Inflammatory macrophage treated with lipopolysaccharide for 4 hours (primary cell): Measurements from ENCODE around the gene FSTL5.
A peak's percentile ranks its signal among the peaks of the same experiment; 100 is the strongest.

ENCODE experiments used
- DNase-seq: peaks from one replicate; pipeline ENCODE4 v3.0.0-alpha.2; 2020

FSTL5 gene

GRCh38 chr4:161564230-161564834 is 599.5 kb downstream of the FSTL5 start:
- peak; percentile 36 for DNase-seq

- peak; percentile 51 for DNase-seq
Measured at GRCh38 chr4:161555689-161556660, 607.8 kb downstream of the FSTL5 start.

- no peak for DNase-seq
Measured at GRCh38 chr4:161554372-161554990, 609.3 kb downstream of the FSTL5 start.

DNA sequence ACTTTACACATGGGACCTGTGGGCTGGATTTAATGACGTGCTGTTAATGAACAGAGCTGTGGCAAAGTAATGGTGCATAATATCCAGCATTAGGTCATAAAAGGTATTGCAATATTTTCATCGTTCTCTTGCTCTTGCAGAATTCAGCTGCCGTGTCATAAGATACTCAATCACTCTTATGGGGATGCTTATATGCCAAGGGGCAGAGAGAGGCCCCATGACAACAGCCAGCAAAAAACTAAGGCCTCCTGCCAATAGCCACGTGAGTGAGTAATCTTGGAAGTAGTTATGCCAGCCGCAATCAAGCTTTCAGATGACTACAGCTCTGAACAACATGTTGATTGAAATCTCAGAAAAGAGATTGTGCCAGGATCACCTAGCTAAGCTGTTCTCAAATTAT is 616.9 kb downstream of the FSTL5 start:
- DNase-seq: no peak

- no peak for DNase-seq
Measured at GRCh38 chr4:161540265-161540664, 623.5 kb downstream of the FSTL5 start.

- no peak for DNase-seq
Measured at GRCh38 chr4:161538941-161539340, 624.9 kb downstream of the FSTL5 start.

GRCh38 chr4:161530710-161531109 is 633.1 kb downstream of the FSTL5 start:
- DNase-seq: no peak

GRCh38 chr4:161525121-161525520 is 638.7 kb downstream of the FSTL5 start:
- DNase-seq: no peak

DNA sequence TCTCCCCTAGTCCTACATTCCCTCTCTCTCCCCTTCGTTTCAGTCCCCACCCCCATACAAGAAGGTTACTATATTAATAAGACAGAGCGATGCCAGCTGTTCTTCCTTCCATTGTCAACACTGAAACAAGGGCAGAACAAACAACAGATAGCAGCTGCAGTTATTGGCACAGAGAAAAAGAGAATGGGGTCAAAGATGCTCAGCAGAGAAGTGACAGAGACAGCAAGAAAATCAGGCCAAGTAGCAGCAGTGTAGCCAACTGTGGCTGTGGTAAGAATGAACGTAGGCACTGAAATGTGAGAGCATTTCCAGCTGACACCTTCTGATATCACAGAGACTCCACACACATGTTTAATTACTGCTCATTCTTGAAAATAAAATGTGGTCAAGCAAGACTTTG is 641.8 kb downstream of the FSTL5 start:
- DNase-seq: no peak

DNA sequence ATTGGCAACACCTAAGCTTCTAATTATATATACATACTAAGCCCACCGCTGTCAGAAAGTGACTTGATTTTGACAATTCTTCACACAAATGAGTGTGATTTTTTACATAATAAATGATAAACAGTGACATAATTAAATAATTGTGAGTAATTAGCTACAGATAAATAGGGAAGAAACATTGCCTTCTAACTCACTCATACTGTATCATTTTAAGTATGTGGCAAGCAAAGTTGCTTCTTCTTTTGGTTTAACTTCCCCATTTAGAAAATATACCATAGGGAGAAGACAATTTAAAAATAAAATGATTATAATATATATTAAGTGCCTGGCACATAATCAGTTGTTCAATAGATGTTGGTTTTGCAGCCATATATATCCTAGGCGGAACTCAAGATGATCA is 644.2 kb downstream of the FSTL5 start:
- peak; percentile 60 for DNase-seq

- DNase-seq: no peak
Measured at GRCh38 chr4:161517941-161518340, 645.9 kb downstream of the FSTL5 start.

DNA sequence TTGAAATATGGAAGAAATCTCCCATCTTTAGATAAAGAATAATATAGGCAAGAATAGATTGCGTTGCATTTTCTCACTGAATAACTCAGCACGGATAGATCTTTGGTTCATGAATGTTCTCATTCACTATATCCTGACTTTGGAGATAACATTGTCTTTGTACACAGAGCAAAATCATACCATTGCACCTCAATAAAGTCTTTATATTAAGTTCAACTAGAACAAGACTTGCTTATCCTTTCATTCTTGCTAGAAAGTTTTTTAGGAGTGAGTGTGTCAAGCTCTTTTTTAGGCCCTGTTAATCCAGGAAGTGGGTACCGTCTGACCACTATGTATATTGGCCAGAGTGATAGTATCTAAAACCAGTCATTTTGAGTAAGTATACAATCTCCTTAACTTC is 658.7 kb downstream of the FSTL5 start:
- DNase-seq: no peak

DNA sequence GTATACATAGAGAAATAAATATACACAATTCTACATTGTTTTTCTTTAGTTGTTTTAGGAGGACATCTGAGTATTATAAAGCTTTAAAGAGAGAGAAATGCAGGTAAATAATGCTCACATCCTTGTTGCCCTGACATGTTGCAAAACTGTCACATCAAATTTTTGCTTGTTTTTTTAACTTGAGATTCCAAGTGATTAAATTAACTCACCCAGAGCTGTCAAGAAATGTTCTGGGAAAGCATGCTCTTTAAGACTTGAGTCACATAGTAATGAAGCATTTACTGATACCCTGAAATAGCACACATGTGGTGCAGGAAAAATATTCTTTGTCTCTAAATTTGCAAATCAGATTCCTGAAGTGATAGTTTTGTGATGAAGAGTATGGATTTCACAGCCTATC is 665.6 kb downstream of the FSTL5 start:
- no peak for DNase-seq

DNA sequence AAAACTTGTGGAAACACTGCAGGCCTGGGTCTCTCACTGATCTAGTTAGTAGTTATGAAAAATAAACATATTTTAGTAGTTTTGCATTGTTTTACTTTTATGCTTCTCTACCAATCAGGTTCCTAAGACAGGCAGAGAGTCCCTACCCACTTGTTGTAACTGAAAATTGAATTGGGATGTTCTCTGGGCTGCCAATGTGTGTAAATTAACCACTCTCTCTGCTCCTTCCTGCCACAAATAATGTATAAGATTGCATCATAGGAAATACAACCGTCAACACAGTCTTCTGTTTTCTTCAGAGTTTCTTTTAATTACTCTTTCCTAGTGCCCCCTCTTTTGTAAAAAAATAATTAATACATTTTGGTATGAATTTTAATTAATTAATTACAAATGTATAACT is 677.3 kb downstream of the FSTL5 start:
- DNase-seq: no peak

GRCh38 chr4:161466316-161466715 is 697.5 kb downstream of the FSTL5 start:
- DNase-seq: no peak

- no peak for DNase-seq
Measured at GRCh38 chr4:161463436-161463835, 700.4 kb downstream of the FSTL5 start.

DNA sequence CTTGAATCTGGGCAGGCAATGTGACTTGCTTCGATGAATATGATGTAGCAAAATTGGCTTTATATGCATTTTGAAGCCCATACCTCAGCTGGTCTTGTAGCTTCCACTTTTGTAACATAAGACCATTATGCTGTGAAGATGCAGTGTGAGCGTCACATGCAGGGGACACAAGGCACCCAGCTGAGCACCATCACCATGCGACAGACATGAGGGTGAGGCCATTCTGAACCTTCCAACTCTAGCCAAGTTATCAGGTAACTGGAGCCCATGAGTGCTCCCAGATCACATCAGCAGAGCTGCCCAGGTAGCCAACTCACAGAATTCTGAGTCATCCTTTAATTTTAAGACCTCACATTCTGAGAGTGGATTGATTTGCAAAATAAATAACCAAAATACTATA is 705.9 kb downstream of the FSTL5 start:
- no peak for DNase-seq

- no peak for DNase-seq
Measured at GRCh38 chr4:161457311-161457710, 706.5 kb downstream of the FSTL5 start.

DNA sequence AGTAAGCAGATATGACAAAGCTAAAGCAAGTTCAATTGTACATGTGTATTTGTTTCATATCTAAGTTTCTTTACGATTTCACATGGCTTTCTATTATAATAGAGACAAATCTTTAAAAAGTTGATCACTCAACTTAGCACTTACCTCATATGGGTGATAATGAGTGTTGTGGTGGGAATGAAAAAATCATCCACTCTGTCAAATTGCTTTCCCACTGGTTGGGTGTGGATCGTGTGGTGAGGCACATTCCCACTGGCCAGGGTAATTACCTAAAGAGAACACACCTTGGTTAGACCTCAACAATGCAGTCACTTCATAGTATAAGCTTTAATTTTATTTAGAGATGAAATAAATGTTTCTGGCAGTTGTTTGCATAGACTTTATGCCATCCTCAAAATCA is 708.9 kb downstream of the FSTL5 start:
- DNase-seq: no peak

DNA sequence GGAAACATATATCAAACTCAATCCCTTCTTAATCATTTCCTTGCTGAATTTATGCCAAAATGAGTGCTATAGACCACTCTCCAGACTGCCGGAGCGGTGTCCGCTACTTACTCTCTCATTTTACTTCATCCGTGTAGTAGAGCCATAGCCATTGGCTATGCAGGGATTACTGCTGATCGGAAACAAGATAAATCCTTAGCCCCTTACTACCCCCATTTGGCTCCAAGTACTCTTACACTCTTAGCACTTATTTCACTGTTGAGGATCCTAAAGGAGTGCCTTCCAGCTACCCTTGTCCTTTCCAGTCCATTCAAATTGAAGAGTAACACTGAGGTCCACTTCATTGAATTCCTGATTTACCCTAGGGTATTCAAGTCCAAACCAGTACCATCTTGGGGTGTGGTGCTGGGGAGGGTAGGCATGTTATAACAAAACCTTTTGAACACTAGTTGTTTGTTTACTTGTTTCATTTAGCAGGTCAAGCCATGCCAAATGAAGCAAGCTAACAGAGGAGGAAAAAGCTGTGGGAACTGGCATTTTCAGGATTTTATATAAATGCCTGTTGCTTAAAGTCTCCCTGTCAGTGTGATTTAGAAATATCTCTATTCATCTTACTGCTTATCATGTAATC is 715.1 kb downstream of the FSTL5 start:
- no peak for DNase-seq

- no peak for DNase-seq
Measured at GRCh38 chr4:161444626-161445025, 719.2 kb downstream of the FSTL5 start.

- no peak for DNase-seq
Measured at GRCh38 chr4:161442921-161443320, 720.9 kb downstream of the FSTL5 start.

GRCh38 chr4:161438096-161438495 is 725.7 kb downstream of the FSTL5 start:
- DNase-seq: no peak
